ENCODE results near the gene BPGM. TPM values are rescaled to one million over a fixed set of nuclear protein-coding genes. Genes with fewer than 3 reads are reported as not detected.
A peak's percentile ranks its signal among the peaks of the same experiment; 100 is the strongest.
"Not testable (repeated sequence)": the region's sequence is repeated elsewhere in the genome, so short reads cannot be mapped to it uniquely, and the experiment has no call there.

Gene BPGM
- total and polyA plus RNA-seq, 5 donors from 2014 or later, result 14.8 to 30.2 (median 27.0) TPM

DNA sequence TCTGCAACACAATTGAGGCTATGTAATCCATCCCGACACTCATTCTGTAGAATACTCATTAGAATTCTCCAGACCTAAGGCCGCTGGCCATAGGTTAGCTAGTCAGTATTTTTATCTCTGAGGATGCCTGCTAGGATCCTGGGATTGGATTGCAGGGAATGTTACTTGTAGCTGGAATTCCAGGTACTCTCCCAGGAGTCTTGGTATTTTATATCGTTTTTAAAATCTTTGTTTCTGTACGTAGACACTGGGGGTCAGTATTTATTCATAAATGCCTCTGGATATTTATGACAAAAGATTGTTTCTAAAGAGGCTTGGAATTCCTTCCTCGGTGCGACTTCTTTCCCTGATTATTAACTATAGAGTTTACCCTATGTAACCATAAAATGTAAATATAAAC, 40.1 kb downstream of the BPGM start:
- ATAC-seq (ENCODE audit: low read depth in 2 of 2) (no peak), DNase-seq (no peak)
- no peak overlapping the region for H3K27ac Mint-ChIP-seq
- Histone ChIP-seq H3K4me3 (ENCODE audit: low read depth, low read length) (no peak overlapping the region), H3K9me3 (ENCODE audit: control insufficient read depth in 2 of 2, low read length in 2 of 2) (no peaks in the 10 kb centered on the region), H3K4me1 (ENCODE audit: control insufficient read depth, insufficient read depth, low read length, poor library complexity, severe bottlenecking) (no peaks in the 10 kb centered on the region), H3K27ac (ENCODE audit: insufficient read depth, low read length, poor library complexity, severe bottlenecking) (no peak overlapping the region), H3K27me3 (ENCODE audit: control insufficient read depth, insufficient read depth, low read length) (no peaks in the 10 kb centered on the region), H3K36me3 (ENCODE audit: control insufficient read depth, insufficient read depth, low read length) (no peaks in the 10 kb centered on the region)
- no peaks in the 10 kb centered on the region for H3K36me3 Mint-ChIP-seq
- no peaks in the 10 kb centered on the region for H3K4me1 Mint-ChIP-seq
- H3K27me3 Mint-ChIP-seq, result peaks cover 6% of the 10 kb centered on the region
- peaks cover 0 to 2% (median 0%) of the 10 kb centered on the region in 7 donors for H3K9me3 Mint-ChIP-seq
- H3K4me3 Mint-ChIP-seq, result no peak overlapping the region

DNA sequence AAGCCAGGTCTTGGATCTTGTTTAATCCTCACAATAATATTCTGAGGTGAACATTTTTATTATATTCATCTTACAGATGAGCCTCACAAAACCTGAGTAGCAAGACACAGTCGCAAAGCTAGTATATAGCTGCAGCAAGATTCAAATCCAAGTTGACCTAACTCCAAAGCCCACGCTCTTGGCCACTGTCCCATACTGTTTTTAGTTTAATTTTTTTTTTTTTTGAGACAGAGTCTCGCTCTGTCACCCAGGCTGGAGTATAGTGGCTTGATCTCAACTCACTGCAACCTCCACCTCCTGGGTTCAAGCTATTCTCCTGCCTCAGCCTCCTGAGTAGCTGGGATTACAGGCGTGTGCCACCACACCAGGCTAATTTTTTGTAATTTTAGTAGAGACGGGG, 42.9 kb downstream of the BPGM start:
- not testable (repeated sequence) for H3K4me3 Mint-ChIP-seq; H3K36me3 Mint-ChIP-seq; H3K9me3 ChIP-seq (ENCODE audit: control insufficient read depth in 2 of 2, low read length in 2 of 2); H3K27me3 Mint-ChIP-seq; H3K4me1 ChIP-seq (ENCODE audit: control insufficient read depth, insufficient read depth, low read length, poor library complexity, severe bottlenecking); H3K27ac Mint-ChIP-seq; H3K4me3 ChIP-seq (ENCODE audit: low read depth, low read length); DNase-seq; H3K27me3 ChIP-seq (ENCODE audit: control insufficient read depth, insufficient read depth, low read length); H3K4me1 Mint-ChIP-seq; H3K27ac ChIP-seq (ENCODE audit: insufficient read depth, low read length, poor library complexity, severe bottlenecking); ATAC-seq (ENCODE audit: low read depth in 2 of 2); H3K9me3 Mint-ChIP-seq; H3K36me3 ChIP-seq (ENCODE audit: control insufficient read depth, insufficient read depth, low read length)

DNA sequence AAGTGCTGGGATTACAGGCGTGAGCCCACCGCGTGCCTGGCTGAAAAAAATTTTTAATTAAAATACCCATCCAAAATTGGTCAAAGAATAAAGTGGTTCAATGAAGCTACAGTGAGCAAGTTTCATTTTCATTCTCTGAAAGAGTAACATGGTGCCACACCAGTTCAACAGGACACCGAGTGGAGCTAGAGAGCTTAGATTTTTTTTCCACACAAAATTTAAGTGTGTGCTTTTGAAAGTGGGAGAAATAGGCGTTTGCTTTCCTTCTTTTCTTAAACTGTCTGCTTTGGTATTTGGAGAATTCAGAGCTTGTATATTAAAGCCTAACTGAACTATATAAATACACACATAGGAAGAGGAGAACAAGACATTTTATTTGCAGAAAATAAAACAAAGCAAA, 43.4 kb downstream of the BPGM start:
- Histone ChIP-seq H3K4me3 (ENCODE audit: low read depth, low read length) (no peak overlapping the region), H3K27me3 (ENCODE audit: control insufficient read depth, insufficient read depth, low read length) (no peaks in the 10 kb centered on the region), H3K27ac (ENCODE audit: insufficient read depth, low read length, poor library complexity, severe bottlenecking) (no peak overlapping the region), H3K4me1 (ENCODE audit: control insufficient read depth, insufficient read depth, low read length, poor library complexity, severe bottlenecking) (no peaks in the 10 kb centered on the region), H3K36me3 (ENCODE audit: control insufficient read depth, insufficient read depth, low read length) (no peaks in the 10 kb centered on the region), H3K9me3 (ENCODE audit: control insufficient read depth in 2 of 2, low read length in 2 of 2) (no peaks in the 10 kb centered on the region)
- Mint-ChIP-seq H3K27ac (no peak overlapping the region), H3K4me1 (no peaks in the 10 kb centered on the region), H3K36me3 (no peaks in the 10 kb centered on the region), H3K4me3 (no peak overlapping the region), H3K9me3 (no peaks in the 10 kb centered on the region), H3K27me3 (peaks cover 6% of the 10 kb centered on the region)
- ATAC-seq (ENCODE audit: low read depth in 2 of 2) (no peak), DNase-seq (peak in 1 of 3 donors; percentile 54)

DNA sequence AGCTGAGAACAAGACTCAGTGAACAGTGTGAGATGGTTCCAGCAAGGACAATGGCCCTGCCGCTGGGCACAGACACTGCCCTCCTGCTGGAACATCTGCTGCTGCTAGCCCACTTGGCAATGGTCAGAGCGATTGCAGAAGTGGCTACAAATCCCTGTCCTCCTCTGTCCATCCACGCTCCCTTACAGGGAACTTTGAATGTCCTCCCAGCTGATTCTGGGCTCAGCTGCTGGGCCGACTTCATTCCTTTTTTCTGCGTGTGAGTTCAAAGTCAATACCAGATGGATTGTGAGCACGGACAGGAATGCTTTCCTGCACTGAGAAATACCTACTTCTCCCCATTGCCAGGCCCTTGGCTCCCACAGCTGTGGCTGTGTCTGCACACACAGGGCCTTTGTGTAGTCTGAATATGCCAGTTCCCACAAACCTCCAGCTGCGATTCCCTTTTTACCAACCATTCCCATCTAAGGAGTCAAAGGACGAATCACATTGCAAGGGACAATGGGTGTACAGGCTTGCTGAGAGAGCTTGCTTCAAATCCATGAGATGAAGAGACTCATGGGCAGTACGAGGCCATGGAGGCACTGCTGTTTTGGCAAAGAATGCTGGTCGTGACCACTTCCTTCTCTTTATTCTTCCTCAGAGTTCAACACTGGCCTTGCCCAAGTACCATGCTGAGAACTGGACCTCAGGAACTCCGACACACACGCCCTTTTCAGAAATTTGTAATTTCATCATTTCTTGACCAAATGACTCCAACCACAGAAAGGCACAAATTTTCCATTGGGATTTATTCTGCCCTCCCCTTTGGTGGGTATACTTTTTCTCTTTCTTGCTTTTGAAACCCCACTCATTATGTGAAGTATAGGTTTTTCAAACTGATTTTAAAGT, 44.2 kb downstream of the BPGM start:
- Mint-ChIP-seq H3K27me3 (peaks cover 6% of the 10 kb centered on the region), H3K4me1 (no peaks in the 10 kb centered on the region), H3K9me3 (no peaks in the 10 kb centered on the region), H3K27ac (no peak overlapping the region), H3K36me3 (no peaks in the 10 kb centered on the region), H3K4me3 (no peak overlapping the region)
- no peak for DNase-seq
- Histone ChIP-seq H3K4me1 (ENCODE audit: control insufficient read depth, insufficient read depth, low read length, poor library complexity, severe bottlenecking) (no peaks in the 10 kb centered on the region), H3K36me3 (ENCODE audit: control insufficient read depth, insufficient read depth, low read length) (no peaks in the 10 kb centered on the region), H3K27me3 (ENCODE audit: control insufficient read depth, insufficient read depth, low read length) (no peaks in the 10 kb centered on the region), H3K27ac (ENCODE audit: insufficient read depth, low read length, poor library complexity, severe bottlenecking) (no peak overlapping the region), H3K4me3 (ENCODE audit: low read depth, low read length) (no peak overlapping the region), H3K9me3 (ENCODE audit: control insufficient read depth in 2 of 2, low read length in 2 of 2) (no peaks in the 10 kb centered on the region)
- no peak for ATAC-seq (ENCODE audit: low read depth in 2 of 2)

DNA sequence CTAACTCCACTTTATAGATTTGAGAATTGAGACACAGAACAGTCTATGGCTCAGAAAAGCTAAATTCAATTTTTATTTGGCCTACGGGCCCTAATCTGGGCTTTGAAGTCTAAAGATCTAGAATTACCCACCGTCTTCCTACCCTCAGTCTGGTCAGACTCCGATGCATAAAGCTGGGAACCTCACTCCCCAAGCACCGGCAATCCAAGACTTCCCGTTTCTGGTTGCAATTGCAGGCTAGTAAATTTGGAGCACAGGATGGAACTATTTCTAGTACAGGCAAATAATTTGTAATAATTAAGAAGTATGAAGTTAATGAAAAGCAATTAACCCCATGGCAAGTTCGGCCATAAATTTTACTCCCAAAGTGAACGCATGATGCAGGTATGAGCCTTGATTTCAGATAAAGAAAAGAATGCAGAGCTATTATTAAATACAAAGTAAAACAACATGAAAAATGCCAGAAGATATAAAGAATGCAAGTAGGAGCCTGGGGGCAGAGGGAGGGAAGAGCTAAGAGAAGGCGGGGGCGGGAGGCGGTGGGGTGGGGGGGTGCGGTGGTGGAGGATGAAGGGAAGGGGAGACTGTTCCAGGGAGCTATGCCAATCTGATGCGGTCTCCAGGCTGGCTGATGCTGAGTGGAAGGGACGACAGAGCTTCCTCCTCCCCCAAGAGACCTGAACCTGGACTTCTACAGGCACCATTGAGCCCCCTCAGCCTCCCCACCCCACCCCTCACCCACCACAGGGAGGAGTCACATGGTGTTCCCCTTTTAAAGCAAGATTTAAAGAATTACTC, 45.1 kb downstream of the BPGM start:
- H3K4me1 ChIP-seq (ENCODE audit: control insufficient read depth, insufficient read depth, low read length, poor library complexity, severe bottlenecking), result no peaks in the 10 kb centered on the region
- no peak overlapping the region for H3K4me3 Mint-ChIP-seq

DNA sequence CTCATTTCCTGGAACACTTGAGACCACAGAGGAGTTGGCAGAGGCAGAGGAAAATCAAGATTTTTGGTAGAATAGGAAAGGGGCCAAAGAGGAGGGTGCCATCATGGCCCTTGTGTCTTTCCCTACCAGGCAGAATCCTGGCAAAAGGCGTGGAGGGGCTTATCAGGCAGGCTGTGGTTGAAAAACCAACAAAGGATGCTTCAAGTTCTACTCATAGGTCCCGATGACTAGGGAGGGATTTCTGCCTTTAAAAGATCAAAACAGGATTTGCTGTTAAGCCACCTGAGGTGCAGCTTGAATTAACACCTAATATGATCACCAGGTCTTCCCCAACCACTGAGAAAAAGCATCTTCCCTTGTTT, 45.7 kb downstream of the BPGM start:
- H3K4me3 ChIP-seq (ENCODE audit: low read depth, low read length), result no peak overlapping the region
- Mint-ChIP-seq H3K4me3 (no peak overlapping the region), H3K27ac (no peak overlapping the region), H3K27me3 (peaks cover 6% of the 10 kb centered on the region), H3K9me3 (no peaks in the 10 kb centered on the region), H3K4me1 (no peaks in the 10 kb centered on the region), H3K36me3 (no peaks in the 10 kb centered on the region)
- no peaks in the 10 kb centered on the region for H3K36me3 ChIP-seq (ENCODE audit: control insufficient read depth, insufficient read depth, low read length)
- no peaks in the 10 kb centered on the region for H3K27me3 ChIP-seq (ENCODE audit: control insufficient read depth, insufficient read depth, low read length)
- H3K9me3 ChIP-seq (ENCODE audit: control insufficient read depth in 2 of 2, low read length in 2 of 2), result no peaks in the 10 kb centered on the region
- no peak overlapping the region for H3K27ac ChIP-seq (ENCODE audit: insufficient read depth, low read length, poor library complexity, severe bottlenecking)
- H3K4me1 ChIP-seq (ENCODE audit: control insufficient read depth, insufficient read depth, low read length, poor library complexity, severe bottlenecking), result no peaks in the 10 kb centered on the region
- DNase-seq, result no peak
- ATAC-seq (ENCODE audit: low read depth in 2 of 2), result no peak

More for the DNA sequence above, 45.1 kb downstream of the BPGM start:
- DNase-seq (no peak), ATAC-seq (ENCODE audit: low read depth in 2 of 2) (no peak)
- Mint-ChIP-seq H3K27me3 (peaks cover 6% of the 10 kb centered on the region), H3K9me3 (no peaks in the 10 kb centered on the region), H3K27ac (no peak overlapping the region), H3K36me3 (no peaks in the 10 kb centered on the region), H3K4me1 (no peaks in the 10 kb centered on the region)
- Histone ChIP-seq H3K27ac (ENCODE audit: insufficient read depth, low read length, poor library complexity, severe bottlenecking) (no peak overlapping the region), H3K27me3 (ENCODE audit: control insufficient read depth, insufficient read depth, low read length) (no peaks in the 10 kb centered on the region), H3K4me3 (ENCODE audit: low read depth, low read length) (no peak overlapping the region), H3K9me3 (ENCODE audit: control insufficient read depth in 2 of 2, low read length in 2 of 2) (no peaks in the 10 kb centered on the region), H3K36me3 (ENCODE audit: control insufficient read depth, insufficient read depth, low read length) (no peaks in the 10 kb centered on the region)

DNA sequence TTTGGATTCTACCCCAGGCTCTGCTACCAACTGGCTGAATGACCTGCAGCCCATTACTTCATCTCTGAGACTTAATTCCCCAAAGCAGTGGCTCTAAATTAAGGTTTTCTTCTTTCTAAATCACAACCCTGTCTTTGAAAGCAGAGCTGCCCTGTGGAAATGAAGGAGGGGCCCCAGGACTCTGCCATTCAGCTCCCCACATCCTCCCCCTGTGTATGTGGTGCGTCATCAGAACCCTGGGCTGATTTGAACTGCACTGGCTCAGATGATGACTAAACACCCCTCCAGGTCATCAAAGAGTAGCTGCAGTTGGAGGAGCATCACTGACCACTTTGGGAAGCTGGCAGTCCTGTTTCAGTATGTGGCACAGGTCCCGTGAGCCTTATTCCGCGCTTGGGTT, 46.6 kb downstream of the BPGM start:
- Histone ChIP-seq H3K9me3 (ENCODE audit: control insufficient read depth in 2 of 2, low read length in 2 of 2) (no peaks in the 10 kb centered on the region), H3K27ac (ENCODE audit: insufficient read depth, low read length, poor library complexity, severe bottlenecking) (no peak overlapping the region), H3K27me3 (ENCODE audit: control insufficient read depth, insufficient read depth, low read length) (no peaks in the 10 kb centered on the region), H3K4me1 (ENCODE audit: control insufficient read depth, insufficient read depth, low read length, poor library complexity, severe bottlenecking) (no peaks in the 10 kb centered on the region), H3K36me3 (ENCODE audit: control insufficient read depth, insufficient read depth, low read length) (no peaks in the 10 kb centered on the region), H3K4me3 (ENCODE audit: low read depth, low read length) (no peak overlapping the region)
- no peaks in the 10 kb centered on the region for H3K36me3 Mint-ChIP-seq
- H3K9me3 Mint-ChIP-seq, result no peaks in the 10 kb centered on the region
- DNase-seq (peak in 1 of 3 donors; percentile 71), ATAC-seq (ENCODE audit: low read depth in 2 of 2) (peak in 1 of 2 donors; percentile 63)
- H3K4me1 Mint-ChIP-seq, result no peaks in the 10 kb centered on the region
- H3K27ac Mint-ChIP-seq, result no peak overlapping the region
- no peak overlapping the region for H3K4me3 Mint-ChIP-seq
- H3K27me3 Mint-ChIP-seq, result peaks cover 6% of the 10 kb centered on the region

Measured in CD4-positive, CD25-positive, alpha-beta regulatory T cell (primary cell).